ENCODE data around the gene FAM13B. TPM values are rescaled to one million over a fixed set of nuclear protein-coding genes. Genes with fewer than 3 reads are reported as not detected.

Gene FAM13B
- total RNA-seq, 1 experiment from 2014 or later: 13.6 TPM

- no TSS peak for BruUV-seq (replicated peaks)
- DNase-seq (ENCODE audit: low read depth, low spot score): no peak
- RAD21 ChIA-PET (ENCODE audit: low non-redundant PET in 1 of 2, low total read pairs in 2 of 2, uncharacterized antibody in 2 of 2, unreplicated experiment in 2 of 2): no interaction called here
- Histone ChIP-seq H3K9ac (ENCODE audit: low read length) (no peak overlapping the region), H3K4me2 (ENCODE audit: low read length) (no peak overlapping the region), H3K27ac (ENCODE audit: low read depth, low read length) (no peak overlapping the region), H3K9me2 (ENCODE audit: insufficient read depth) (no peaks in the 10 kb centered on the region), H3K36me3 (ENCODE audit: control insufficient read depth in 1 of 2, insufficient read depth in 2 of 2, low read length in 2 of 2) (peaks cover 8 to 10% of the 10 kb centered on the region in 2 experiments; a peak in 3 of 4 replicates), H3K4me1 (ENCODE audit: control insufficient read depth in 1 of 2, insufficient read depth in 2 of 2, low read length in 2 of 2) (no peaks in the 10 kb centered on the region), H3K4me3 (replicated peaks in 1 of 2; ENCODE audit: low read depth in 1 of 2, low read length in 2 of 2) (no peak overlapping the region), H2AFZ (ENCODE audit: low read depth, low read length, poor library complexity, severe bottlenecking) (no peak overlapping the region), H3K27me3 (ENCODE audit: insufficient read depth, low read length) (no peaks in the 10 kb centered on the region), H3K79me2 (ENCODE audit: insufficient read depth, low read length) (no peaks in the 10 kb centered on the region), H4K20me1 (ENCODE audit: insufficient read depth) (no peaks in the 10 kb centered on the region), H3K9me3 (ENCODE audit: control insufficient read depth in 1 of 2, insufficient read depth in 1 of 2, low read depth in 1 of 2, low read length in 2 of 2) (no peaks in the 10 kb centered on the region)
- CTCF ChIA-PET: no interaction called here
- POLR2A ChIA-PET: no interaction called here
- TF ChIP-seq ATF3 (IDR thresholded peaks at IDR 0.05): no peak
- intact Hi-C loops (cut with micrococcal nuclease): no loop called here
- ATAC-seq: no peak
Observed at GRCh38 chr5:137959488-137959887, 73.4 kb downstream of the FAM13B start.

GRCh38 chr5:137957948-137958347, 74.9 kb downstream of the FAM13B start:
- BruUV-seq (replicated peaks): no TSS peak
- intact Hi-C loops (cut with micrococcal nuclease): no loop called here
- TF ChIP-seq CTCF (IDR thresholded peaks at IDR 0.05 in 2 of 3, conservative IDR thresholded peaks at IDR 0.05 in 1 of 3; ENCODE audit: borderline replicate concordance in 1 of 3, insufficient read depth in 1 of 3, low read depth in 2 of 3, low read length in 2 of 3) (no peak), RAD21 (IDR thresholded peaks at IDR 0.05; ENCODE audit: low read depth) (no peak), ZBTB33 (IDR thresholded peaks at IDR 0.05; ENCODE audit: extremely low read depth, insufficient replicate concordance, low read length) (no peak), CEBPB (IDR thresholded peaks at IDR 0.05; ENCODE audit: low read depth) (no peak), POLR2A (IDR thresholded peaks at IDR 0.05; ENCODE audit: borderline replicate concordance, extremely low read depth, insufficient read depth, insufficient read length) (no peak), ELF1 (IDR thresholded peaks at IDR 0.05; ENCODE audit: borderline replicate concordance, low read depth) (no peak), SIN3A (IDR thresholded peaks at IDR 0.05; ENCODE audit: low read depth) (no peak), YY1 (IDR thresholded peaks at IDR 0.05; ENCODE audit: extremely low read depth, insufficient replicate concordance, low read depth, low read length) (no peak), JUND (IDR thresholded peaks at IDR 0.05) (no peak), CBX3 (IDR thresholded peaks at IDR 0.05; ENCODE audit: low read depth) (no peak), MAX (IDR thresholded peaks at IDR 0.05) (no peak), TCF7L2 (IDR thresholded peaks at IDR 0.05; ENCODE audit: borderline replicate concordance, extremely low read depth, insufficient read depth, insufficient read length) (no peak), EZH2 (IDR thresholded peaks at IDR 0.05) (no peak), EGR1 (IDR thresholded peaks at IDR 0.05; ENCODE audit: low read depth) (no peak), SP1 (IDR thresholded peaks at IDR 0.05; ENCODE audit: low read depth) (no peak), ATF3 (IDR thresholded peaks at IDR 0.05) (no peak), FOSL1 (IDR thresholded peaks at IDR 0.05; ENCODE audit: low read depth) (no peak)

More at GRCh38 chr5:137957948-137958347, 74.9 kb downstream of the FAM13B start:
- Histone ChIP-seq H3K4me2 (ENCODE audit: low read length) (no peak overlapping the region), H3K9me3 (ENCODE audit: control insufficient read depth in 1 of 2, insufficient read depth in 1 of 2, low read depth in 1 of 2, low read length in 2 of 2) (no peaks in the 10 kb centered on the region), H3K27ac (ENCODE audit: low read depth, low read length) (no peak overlapping the region), H3K36me3 (ENCODE audit: control insufficient read depth in 1 of 2, insufficient read depth in 2 of 2, low read length in 2 of 2) (peaks cover 8 to 10% of the 10 kb centered on the region in 2 experiments; a peak in 3 of 4 replicates), H2AFZ (ENCODE audit: low read depth, low read length, poor library complexity, severe bottlenecking) (no peak overlapping the region), H3K4me1 (ENCODE audit: control insufficient read depth in 1 of 2, insufficient read depth in 2 of 2, low read length in 2 of 2) (no peaks in the 10 kb centered on the region), H3K9ac (ENCODE audit: low read length) (no peak overlapping the region), H3K79me2 (ENCODE audit: insufficient read depth, low read length) (no peaks in the 10 kb centered on the region), H3K4me3 (replicated peaks in 1 of 2; ENCODE audit: low read depth in 1 of 2, low read length in 2 of 2) (no peak overlapping the region), H3K9me2 (ENCODE audit: insufficient read depth) (no peaks in the 10 kb centered on the region), H3K27me3 (ENCODE audit: insufficient read depth, low read length) (no peaks in the 10 kb centered on the region), H4K20me1 (ENCODE audit: insufficient read depth) (no peaks in the 10 kb centered on the region)
- RAD21 ChIA-PET (ENCODE audit: low non-redundant PET in 1 of 2, low total read pairs in 2 of 2, uncharacterized antibody in 2 of 2, unreplicated experiment in 2 of 2): no interaction called here
- POLR2A ChIA-PET: no interaction called here
- CTCF ChIA-PET: no interaction called here
- ATAC-seq: no peak
- no peak for DNase-seq (ENCODE audit: low read depth, low spot score)
